ENCODE results near the gene KIFBP. TPM values are rescaled to one million over a fixed set of nuclear protein-coding genes. Genes with fewer than 3 reads are reported as not detected.
"Not testable (repeated sequence)": the region's sequence is repeated elsewhere in the genome, so short reads cannot be mapped to it uniquely, and the experiment has no call there.

The KIFBP gene, protein sequence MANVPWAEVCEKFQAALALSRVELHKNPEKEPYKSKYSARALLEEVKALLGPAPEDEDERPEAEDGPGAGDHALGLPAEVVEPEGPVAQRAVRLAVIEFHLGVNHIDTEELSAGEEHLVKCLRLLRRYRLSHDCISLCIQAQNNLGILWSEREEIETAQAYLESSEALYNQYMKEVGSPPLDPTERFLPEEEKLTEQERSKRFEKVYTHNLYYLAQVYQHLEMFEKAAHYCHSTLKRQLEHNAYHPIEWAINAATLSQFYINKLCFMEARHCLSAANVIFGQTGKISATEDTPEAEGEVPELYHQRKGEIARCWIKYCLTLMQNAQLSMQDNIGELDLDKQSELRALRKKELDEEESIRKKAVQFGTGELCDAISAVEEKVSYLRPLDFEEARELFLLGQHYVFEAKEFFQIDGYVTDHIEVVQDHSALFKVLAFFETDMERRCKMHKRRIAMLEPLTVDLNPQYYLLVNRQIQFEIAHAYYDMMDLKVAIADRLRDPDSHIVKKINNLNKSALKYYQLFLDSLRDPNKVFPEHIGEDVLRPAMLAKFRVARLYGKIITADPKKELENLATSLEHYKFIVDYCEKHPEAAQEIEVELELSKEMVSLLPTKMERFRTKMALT
- 10 to 100 TPM; 13.4 to 14.3 TPM for total RNA-seq

GRCh38 chr10:68988530-68989316, at the start of gene KIFBP:
Gene KIFBP (plus strand): TSS chr10:68988803. CDS start chr10:68988833, 30 bp downstream.
- peak; percentile 86 for DNase-seq (ENCODE audit: low spot score)
- peak within 1 kb of the TSS; percentile 93 for H3K4me3 Mint-ChIP-seq
- H3K9me3 Mint-ChIP-seq: no peaks in the 10 kb centered on the region
- peaks cover 4% of the 10 kb centered on the region for H3K36me3 Mint-ChIP-seq
- peak within 1 kb of the TSS; percentile 69 to 93 for H3K27ac Mint-ChIP-seq
- peaks cover 28 to 39% of the 10 kb centered on the region in 2 donors for H3K4me1 Mint-ChIP-seq (ENCODE audit: low read depth in 2 of 2)
- peak; percentile 90 to 91 for ATAC-seq
- no peaks in the 10 kb centered on the region for H3K27me3 Mint-ChIP-seq

- Mint-ChIP-seq H3K9me3 (no peaks in the 10 kb centered on the region), H3K27ac (peak overlapping the region in 1 of 2 donors; percentile 27), H3K4me1 (ENCODE audit: low read depth in 2 of 2) (peaks cover 0 to 3% of the 10 kb centered on the region in 2 donors), H3K36me3 (peaks cover 17% of the 10 kb centered on the region), H3K4me3 (no peak overlapping the region), H3K27me3 (no peaks in the 10 kb centered on the region)
- ATAC-seq: no peak
- no peak for DNase-seq (ENCODE audit: low spot score)
Measured at GRCh38 chr10:68938884-68939283, 49.7 kb upstream of the KIFBP start.

DNA sequence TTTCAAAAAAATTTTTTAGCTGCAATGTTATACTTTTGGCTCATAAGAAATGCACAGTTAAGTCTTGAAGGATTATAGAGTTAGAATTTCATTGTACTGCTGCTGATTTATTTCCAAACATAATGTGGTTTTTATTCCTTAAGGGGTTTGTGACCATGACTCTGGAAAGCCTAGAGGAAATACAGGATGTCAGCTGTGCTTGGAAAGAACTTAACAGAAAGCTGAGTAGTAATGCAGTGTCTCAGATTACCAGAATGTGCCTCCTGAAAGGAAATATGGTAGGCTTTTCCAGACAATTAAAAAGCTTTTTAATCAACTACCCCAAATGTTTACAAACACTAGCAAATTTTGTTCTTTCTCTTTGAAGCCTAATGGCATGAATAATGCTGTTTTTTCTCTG, 47.7 kb upstream of the KIFBP start:
- DNase-seq (ENCODE audit: low spot score); H3K27ac Mint-ChIP-seq; H3K4me1 Mint-ChIP-seq (ENCODE audit: low read depth in 2 of 2); H3K27me3 Mint-ChIP-seq; H3K9me3 Mint-ChIP-seq; H3K4me3 Mint-ChIP-seq; ATAC-seq: not testable (repeated sequence)
- peaks cover 17% of the 10 kb centered on the region for H3K36me3 Mint-ChIP-seq

GRCh38 chr10:68950598-68950997, 38.0 kb upstream of the KIFBP start:
- ATAC-seq (no peak), DNase-seq (ENCODE audit: low spot score) (no peak)
- H3K27ac Mint-ChIP-seq: no peak overlapping the region
- peaks cover 14% of the 10 kb centered on the region for H3K36me3 Mint-ChIP-seq
- H3K27me3 Mint-ChIP-seq: no peaks in the 10 kb centered on the region
- H3K4me1 Mint-ChIP-seq (ENCODE audit: low read depth in 2 of 2): peaks cover 0 to 2% of the 10 kb centered on the region in 2 donors
- no peak overlapping the region for H3K4me3 Mint-ChIP-seq
- H3K9me3 Mint-ChIP-seq: no peaks in the 10 kb centered on the region

GRCh38 chr10:68954904-68955303, 33.7 kb upstream of the KIFBP start:
- Mint-ChIP-seq H3K36me3 (peaks cover 19% of the 10 kb centered on the region), H3K27me3 (no peaks in the 10 kb centered on the region), H3K9me3 (no peaks in the 10 kb centered on the region), H3K4me1 (ENCODE audit: low read depth in 2 of 2) (peaks cover 24 to 28% of the 10 kb centered on the region in 2 donors), H3K27ac (peak overlapping the region; percentile 99), H3K4me3 (peak overlapping the region; percentile 98)
- ATAC-seq (no peak), DNase-seq (ENCODE audit: low spot score) (no peak)

GRCh38 chr10:68955355-68955831, 33.2 kb upstream of the KIFBP start:
- Mint-ChIP-seq H3K27me3 (no peaks in the 10 kb centered on the region), H3K4me1 (ENCODE audit: low read depth in 2 of 2) (peaks cover 27 to 32% of the 10 kb centered on the region in 2 donors), H3K9me3 (no peaks in the 10 kb centered on the region), H3K4me3 (peak overlapping the region; percentile 98), H3K36me3 (peaks cover 22% of the 10 kb centered on the region), H3K27ac (peak overlapping the region; percentile 99)
- ATAC-seq: peak in 1 of 2 donors; percentile 41
- no peak for DNase-seq (ENCODE audit: low spot score)

GRCh38 chr10:68955832-68956532, 32.6 kb upstream of the KIFBP start, which contains the start of gene DDX21:
Gene DDX21 (plus strand): TSS chr10:68956170. CDS start chr10:68956226, 56 bp downstream.
- Mint-ChIP-seq H3K27me3 (no peaks in the 10 kb centered on the region), H3K4me3 (peak within 1 kb of the TSS; percentile 98), H3K4me1 (ENCODE audit: low read depth in 2 of 2) (peaks cover 27 to 32% of the 10 kb centered on the region in 2 donors), H3K36me3 (peaks cover 22% of the 10 kb centered on the region), H3K27ac (peak within 1 kb of the TSS; percentile 99), H3K9me3 (no peaks in the 10 kb centered on the region)
- DNase-seq (ENCODE audit: low spot score) (peak; percentile 94), ATAC-seq (peak; percentile 93 to 94)

- no peaks in the 10 kb centered on the region for H3K27me3 Mint-ChIP-seq
- H3K4me1 Mint-ChIP-seq (ENCODE audit: low read depth in 2 of 2): peaks cover 33 to 41% of the 10 kb centered on the region in 2 donors
- peak overlapping the region; percentile 99 for H3K27ac Mint-ChIP-seq
- peak overlapping the region; percentile 98 for H3K4me3 Mint-ChIP-seq
- H3K9me3 Mint-ChIP-seq: no peaks in the 10 kb centered on the region
- no peak for DNase-seq (ENCODE audit: low spot score)
- peaks cover 32% of the 10 kb centered on the region for H3K36me3 Mint-ChIP-seq
- no peak for ATAC-seq
Measured at GRCh38 chr10:68957284-68957615, 31.4 kb upstream of the KIFBP start.

DNA sequence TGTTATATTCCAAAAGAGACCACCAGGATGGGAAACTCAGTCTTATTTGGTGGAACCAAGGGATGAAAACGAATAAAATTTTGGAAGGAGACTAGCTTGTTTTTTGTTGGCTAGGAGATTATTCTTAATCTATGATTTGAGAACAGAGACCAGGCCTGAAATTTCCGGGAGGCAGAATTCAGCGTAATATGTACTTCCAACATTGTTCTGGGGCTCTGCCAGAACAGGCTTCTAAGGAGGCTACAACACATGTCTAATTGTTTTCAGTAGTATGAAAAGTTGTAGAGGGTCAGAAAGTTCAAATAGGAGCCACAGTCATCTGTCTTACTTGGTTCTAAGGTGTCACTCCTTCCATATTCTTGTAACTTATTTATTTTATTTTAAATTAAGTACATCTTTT, 30.9 kb upstream of the KIFBP start:
- DNase-seq (ENCODE audit: low spot score) (no peak), ATAC-seq (no peak)
- H3K4me3 Mint-ChIP-seq: peak overlapping the region; percentile 98
- H3K4me1 Mint-ChIP-seq (ENCODE audit: low read depth in 2 of 2): peaks cover 33 to 42% of the 10 kb centered on the region in 2 donors
- no peaks in the 10 kb centered on the region for H3K27me3 Mint-ChIP-seq
- H3K27ac Mint-ChIP-seq: peak overlapping the region; percentile 99
- H3K36me3 Mint-ChIP-seq: peaks cover 35% of the 10 kb centered on the region
- H3K9me3 Mint-ChIP-seq: no peaks in the 10 kb centered on the region

DNA sequence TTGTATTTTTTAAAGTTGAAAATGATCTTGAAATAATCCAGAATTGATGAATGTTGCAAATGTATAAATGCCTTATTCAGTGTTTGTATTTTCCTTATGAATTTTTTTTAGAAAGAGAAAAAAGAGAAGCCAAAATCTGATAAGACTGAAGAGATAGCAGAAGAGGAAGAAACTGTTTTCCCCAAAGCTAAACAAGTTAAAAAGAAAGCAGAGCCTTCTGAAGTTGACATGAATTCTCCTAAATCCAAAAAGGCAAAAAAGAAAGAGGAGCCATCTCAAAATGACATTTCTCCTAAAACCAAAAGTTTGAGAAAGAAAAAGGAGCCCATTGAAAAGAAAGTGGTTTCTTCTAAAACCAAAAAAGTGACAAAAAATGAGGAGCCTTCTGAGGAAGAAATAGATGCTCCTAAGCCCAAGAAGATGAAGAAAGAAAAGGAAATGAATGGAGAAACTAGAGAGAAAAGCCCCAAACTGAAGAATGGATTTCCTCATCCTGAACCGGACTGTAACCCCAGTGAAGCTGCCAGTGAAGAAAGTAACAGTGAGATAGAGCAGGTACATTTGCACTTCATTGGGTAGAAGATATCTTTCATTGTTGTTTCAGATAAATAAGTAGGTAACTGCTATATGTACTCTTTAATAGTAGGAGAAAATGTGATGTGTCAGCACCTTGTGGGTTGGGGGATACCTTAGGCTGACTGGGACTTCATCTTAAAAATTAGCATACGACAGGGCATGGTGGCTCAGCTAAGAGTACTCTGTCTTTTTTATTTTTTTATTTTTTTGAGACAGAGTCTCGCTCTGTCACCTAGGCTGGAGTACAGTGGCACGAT, 28.7 kb upstream of the KIFBP start:
- Mint-ChIP-seq H3K36me3 (peaks cover 35% of the 10 kb centered on the region), H3K27ac (peak overlapping the region; percentile 64 to 85), H3K27me3 (no peaks in the 10 kb centered on the region), H3K4me1 (ENCODE audit: low read depth in 2 of 2) (peaks cover 33 to 42% of the 10 kb centered on the region in 2 donors), H3K4me3 (peak overlapping the region; percentile 78), H3K9me3 (no peaks in the 10 kb centered on the region)
- ATAC-seq: no peak
- no peak for DNase-seq (ENCODE audit: low spot score)

- H3K4me1 Mint-ChIP-seq (ENCODE audit: low read depth in 2 of 2): peaks cover 20 to 26% of the 10 kb centered on the region in 2 donors
- no peak for ATAC-seq
- no peak for DNase-seq (ENCODE audit: low spot score)
- H3K36me3 Mint-ChIP-seq: peaks cover 42% of the 10 kb centered on the region
- no peaks in the 10 kb centered on the region for H3K9me3 Mint-ChIP-seq
- H3K27me3 Mint-ChIP-seq: no peaks in the 10 kb centered on the region
- no peak overlapping the region for H3K27ac Mint-ChIP-seq
- H3K4me3 Mint-ChIP-seq: no peak overlapping the region
Measured at GRCh38 chr10:68963151-68963550, 25.5 kb upstream of the KIFBP start.

DNA sequence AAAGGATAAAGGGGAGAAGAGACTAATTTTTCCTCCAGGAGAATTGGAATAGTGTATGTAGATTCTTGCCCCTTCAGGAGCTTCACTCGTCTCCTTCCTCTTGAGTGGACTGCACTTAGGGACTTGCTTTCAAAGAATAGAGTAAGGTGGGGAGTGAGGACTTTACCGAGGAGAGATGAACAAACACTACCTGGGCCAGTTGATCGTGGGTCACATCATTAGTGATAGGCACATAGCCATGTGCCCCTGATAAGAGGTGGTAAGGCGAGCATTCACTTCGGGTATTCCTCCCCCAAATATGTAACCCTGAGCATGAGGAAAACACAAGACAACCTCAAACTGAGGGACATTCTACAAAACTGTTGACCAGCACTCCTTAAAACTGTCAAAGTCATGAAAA, 14.6 kb upstream of the KIFBP start:
- no peak overlapping the region for H3K27ac Mint-ChIP-seq
- DNase-seq (ENCODE audit: low spot score) (no peak), ATAC-seq (no peak)
- peaks cover 56% of the 10 kb centered on the region for H3K36me3 Mint-ChIP-seq
- no peaks in the 10 kb centered on the region for H3K27me3 Mint-ChIP-seq
- H3K9me3 Mint-ChIP-seq: no peaks in the 10 kb centered on the region
- no peak overlapping the region for H3K4me3 Mint-ChIP-seq
- peaks cover 5% of the 10 kb centered on the region in 2 donors for H3K4me1 Mint-ChIP-seq (ENCODE audit: low read depth in 2 of 2)

Measured in natural killer cell treated with Interleukin-12 subunit alpha and Interleukin-12 subunit beta and Interleukin-15 and Interleukin-18, amount 100 ng/mL, for 72 hours (primary cell).